Measurements from ENCODE around the gene EFNB3. TPM values are rescaled to one million over a fixed set of nuclear protein-coding genes. Genes with fewer than 3 reads are reported as not detected.

The EFNB3 gene
- total RNA-seq, 1 donor from 2014 or later, result 6.4 TPM

GRCh38 chr17:7740481-7741001 lies 35.5 kb downstream of the EFNB3 start:
- no peak overlapping the region for H3K4me3 Mint-ChIP-seq (ENCODE audit: unreplicated experiment)
- H3K27ac Mint-ChIP-seq (ENCODE audit: unreplicated experiment), result no peak overlapping the region
- H3K27me3 Mint-ChIP-seq (ENCODE audit: low read depth), result peaks cover 39% of the 10 kb centered on the region
- no peaks in the 10 kb centered on the region for H3K4me1 Mint-ChIP-seq (ENCODE audit: low read depth)
- no peaks in the 10 kb centered on the region for H3K9me3 Mint-ChIP-seq (ENCODE audit: low read depth)
- H3K36me3 Mint-ChIP-seq (ENCODE audit: low read depth), result peaks cover 1% of the 10 kb centered on the region
- peak; percentile 91 for DNase-seq (ENCODE audit: low spot score)
- TF ChIP-seq CTCF (IDR thresholded peaks at IDR 0.05), result no peak

GRCh38 chr17:7742729-7743128 lies 37.7 kb downstream of the EFNB3 start:
- H3K4me1 Mint-ChIP-seq (ENCODE audit: low read depth), result peaks cover 11% of the 10 kb centered on the region

GRCh38 chr17:7744416-7744815 lies 39.4 kb downstream of the EFNB3 start:
- H3K27me3 Mint-ChIP-seq (ENCODE audit: low read depth), result peaks cover 12% of the 10 kb centered on the region

More at GRCh38 chr17:7742729-7743128, 37.7 kb downstream of the EFNB3 start:
- H3K36me3 Mint-ChIP-seq (ENCODE audit: low read depth), result no peaks in the 10 kb centered on the region
- H3K27me3 Mint-ChIP-seq (ENCODE audit: low read depth), result peaks cover 23% of the 10 kb centered on the region
- H3K27ac Mint-ChIP-seq (ENCODE audit: unreplicated experiment), result no peak overlapping the region
- DNase-seq (ENCODE audit: low spot score), result peak; percentile 56
- H3K4me3 Mint-ChIP-seq (ENCODE audit: unreplicated experiment), result no peak overlapping the region
- no peak for TF ChIP-seq CTCF (IDR thresholded peaks at IDR 0.05)
- H3K9me3 Mint-ChIP-seq (ENCODE audit: low read depth), result no peaks in the 10 kb centered on the region

GRCh38 chr17:7745748-7746470 lies 40.9 kb downstream of the EFNB3 start:
- Mint-ChIP-seq H3K27ac (ENCODE audit: unreplicated experiment) (peak overlapping the region; percentile 73), H3K4me3 (ENCODE audit: unreplicated experiment) (no peak overlapping the region), H3K4me1 (ENCODE audit: low read depth) (peaks cover 26% of the 10 kb centered on the region), H3K9me3 (ENCODE audit: low read depth) (peaks cover 9% of the 10 kb centered on the region), H3K27me3 (ENCODE audit: low read depth) (peaks cover under 1% of the 10 kb centered on the region), H3K36me3 (ENCODE audit: low read depth) (peaks cover 3% of the 10 kb centered on the region)
- DNase-seq (ENCODE audit: low spot score), result peak; percentile 28
- peak; percentile 54 for TF ChIP-seq CTCF (IDR thresholded peaks at IDR 0.05)

More at GRCh38 chr17:7744416-7744815, 39.4 kb downstream of the EFNB3 start:
- H3K27ac Mint-ChIP-seq (ENCODE audit: unreplicated experiment), result no peak overlapping the region
- no peak for TF ChIP-seq CTCF (IDR thresholded peaks at IDR 0.05)
- H3K4me1 Mint-ChIP-seq (ENCODE audit: low read depth), result peaks cover 17% of the 10 kb centered on the region
- H3K36me3 Mint-ChIP-seq (ENCODE audit: low read depth), result no peaks in the 10 kb centered on the region
- H3K4me3 Mint-ChIP-seq (ENCODE audit: unreplicated experiment), result no peak overlapping the region
- H3K9me3 Mint-ChIP-seq (ENCODE audit: low read depth), result peaks cover 2% of the 10 kb centered on the region
- peak; percentile 17 for DNase-seq (ENCODE audit: low spot score)

- H3K27ac Mint-ChIP-seq (ENCODE audit: unreplicated experiment), result no peak overlapping the region
- DNase-seq (ENCODE audit: low spot score), result no peak
- TF ChIP-seq CTCF (IDR thresholded peaks at IDR 0.05), result no peak
- H3K4me1 Mint-ChIP-seq (ENCODE audit: low read depth), result peaks cover 26% of the 10 kb centered on the region
- H3K4me3 Mint-ChIP-seq (ENCODE audit: unreplicated experiment), result no peak overlapping the region
- no peaks in the 10 kb centered on the region for H3K27me3 Mint-ChIP-seq (ENCODE audit: low read depth)
- H3K36me3 Mint-ChIP-seq (ENCODE audit: low read depth), result peaks cover 3% of the 10 kb centered on the region
- H3K9me3 Mint-ChIP-seq (ENCODE audit: low read depth), result peaks cover 9% of the 10 kb centered on the region
These were observed 42.7 kb downstream of the EFNB3 start for GRCh38 chr17:7747635-7748071.
